Germinal center (tissue), 1 donor: ENCODE measurements around the gene MRPL10.

Experiments used
- DNase-seq: peaks from one replicate; pipeline ENCODE4 v3.0.0; 2012; ENCODE audit warnings: mixed read lengths, low spot score

The MRPL10 gene

GRCh38 chr17:47813512-47814031, 17.8 kb downstream of the MRPL10 start:
- no peak for DNase-seq

- no peak for DNase-seq
These were observed 18.3 kb downstream of the MRPL10 start for GRCh38 chr17:47813077-47813476.

GRCh38 chr17:47812146-47812920, 19.0 kb downstream of the MRPL10 start:
- no peak for DNase-seq

- DNase-seq: no peak
These were observed 19.6 kb downstream of the MRPL10 start for GRCh38 chr17:47811709-47812108.

GRCh38 chr17:47810901-47811635, 20.3 kb downstream of the MRPL10 start:
- no peak for DNase-seq

GRCh38 chr17:47810200-47810821, 21.0 kb downstream of the MRPL10 start:
- DNase-seq: no peak

GRCh38 chr17:47808830-47809480, 22.4 kb downstream of the MRPL10 start:
- no peak for DNase-seq

GRCh38 chr17:47808036-47808829, 23.1 kb downstream of the MRPL10 start:
- DNase-seq: no peak

GRCh38 chr17:47807421-47807820, 23.9 kb downstream of the MRPL10 start:
- DNase-seq: no peak

- no peak for DNase-seq
These were observed 24.5 kb downstream of the MRPL10 start for GRCh38 chr17:47806913-47807255.

GRCh38 chr17:47806026-47806912, 25.1 kb downstream of the MRPL10 start:
- no peak for DNase-seq

GRCh38 chr17:47804461-47804860, 26.9 kb downstream of the MRPL10 start:
- no peak for DNase-seq

GRCh38 chr17:47803751-47804150, 27.6 kb downstream of the MRPL10 start:
- DNase-seq: no peak

- no peak for DNase-seq
These were observed 28.1 kb downstream of the MRPL10 start for GRCh38 chr17:47803201-47803600.

- DNase-seq: peak; percentile 80
These were observed 28.9 kb downstream of the MRPL10 start for GRCh38 chr17:47802341-47803022.

GRCh38 chr17:47801906-47802305, 29.4 kb downstream of the MRPL10 start:
- DNase-seq: no peak

GRCh38 chr17:47801176-47801765, 30.1 kb downstream of the MRPL10 start:
- DNase-seq: no peak

GRCh38 chr17:47800686-47801085, 30.7 kb downstream of the MRPL10 start:
- DNase-seq: no peak

- DNase-seq: no peak
These were observed 33.5 kb downstream of the MRPL10 start for GRCh38 chr17:47797797-47798196.

GRCh38 chr17:47792979-47793378, 38.4 kb downstream of the MRPL10 start:
- no peak for DNase-seq
